ENCODE measurements around the gene BNIP1. TPM values are rescaled to one million over a fixed set of nuclear protein-coding genes. Genes with fewer than 3 reads are reported as not detected.

The BNIP1 gene
- total RNA-seq, 2 experiments from 2014 or later = 13.2 to 13.3 TPM

DNA sequence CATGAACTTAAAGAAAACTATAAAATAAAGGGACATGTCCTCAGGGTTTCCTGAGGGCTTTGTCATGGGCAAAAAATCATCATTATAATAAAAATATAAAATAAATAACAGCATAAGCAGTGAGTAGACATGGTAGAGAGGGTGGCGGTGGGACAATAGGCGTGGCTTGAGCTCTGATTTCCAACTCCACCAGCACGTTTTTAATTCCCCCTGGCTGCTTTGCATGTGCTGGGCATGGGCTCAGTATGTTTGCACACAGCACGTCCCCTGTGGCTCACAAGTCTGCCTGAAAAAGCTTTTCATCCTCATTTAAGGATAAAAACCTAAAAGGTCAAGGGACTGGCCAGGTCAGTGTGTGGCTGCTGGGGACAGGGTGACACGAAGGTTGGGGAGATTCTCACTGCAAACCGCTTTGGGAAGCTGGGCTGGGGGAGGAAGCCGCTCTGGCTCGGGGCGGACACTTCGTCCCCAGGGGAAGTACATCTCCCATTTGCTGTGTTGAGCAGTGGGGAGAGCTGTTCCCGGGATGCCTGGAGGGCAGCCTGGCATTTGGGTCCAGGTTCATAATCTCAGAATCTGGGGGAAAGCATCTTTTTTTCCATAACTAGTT is 58.0 kb downstream of the BNIP1 start:
- no peaks in the 10 kb centered on the region for H3K4me1 Mint-ChIP-seq
- ChIA-PET POLR2A (no interaction called here), CTCF (interaction anchor here (1.1 kb wide), 2 partner anchors 219 to 224 kb away, joined by 3 to 5 read pairs; partner anchors contain the start of gene ATP6V0E1)
- H3K27ac Mint-ChIP-seq = no peak overlapping the region
- H3K4me3 Mint-ChIP-seq = no peak overlapping the region
- H3K27me3 Mint-ChIP-seq = peaks cover 28% of the 10 kb centered on the region
- H3K9me3 Mint-ChIP-seq = peaks cover 3% of the 10 kb centered on the region
- no peak for DNase-seq
- no peaks in the 10 kb centered on the region for H3K36me3 Mint-ChIP-seq (ENCODE audit: low read depth)

DNA sequence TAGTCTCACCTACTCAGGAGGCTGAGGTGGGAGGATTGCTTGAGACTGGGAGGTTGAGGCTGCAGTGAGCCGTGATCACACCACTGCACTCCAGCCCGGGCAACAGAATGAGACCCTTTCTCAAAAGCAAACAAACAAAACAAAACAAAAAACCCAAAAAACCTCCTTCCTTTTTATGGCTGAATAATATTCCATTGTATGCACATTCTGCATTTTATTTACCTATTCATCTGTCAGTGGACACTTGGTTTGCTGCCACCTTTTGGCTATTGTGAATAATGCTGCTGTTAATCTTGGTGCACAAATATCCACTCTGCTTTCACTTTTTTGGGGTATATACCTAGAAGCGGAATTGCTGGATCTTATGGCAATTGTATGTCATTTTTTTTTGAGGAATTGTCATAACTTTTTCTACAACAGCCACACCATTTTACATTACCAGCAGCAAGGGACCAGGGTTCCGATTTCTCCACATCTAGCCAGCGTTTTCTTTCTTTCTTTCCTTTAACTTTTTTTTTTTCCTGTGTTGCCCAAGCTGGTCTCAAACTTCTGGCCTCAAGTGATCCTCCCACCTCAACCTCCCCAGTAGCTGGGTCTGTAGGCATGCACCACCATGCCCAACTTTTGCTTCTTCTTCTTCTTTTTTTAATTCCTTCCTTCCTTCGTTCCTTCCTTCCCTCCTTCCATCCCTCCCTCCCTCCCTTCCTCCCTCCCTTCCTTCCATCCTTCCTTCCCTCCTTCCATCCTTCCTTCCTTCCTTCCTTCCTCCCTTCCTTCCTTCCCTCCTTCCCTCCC is 60.1 kb downstream of the BNIP1 start:
- POLR2A ChIA-PET = no interaction called here
- Mint-ChIP-seq H3K27ac (no peak overlapping the region), H3K4me1 (no peaks in the 10 kb centered on the region), H3K27me3 (peaks cover 27% of the 10 kb centered on the region), H3K4me3 (no peak overlapping the region), H3K9me3 (peaks cover 2% of the 10 kb centered on the region), H3K36me3 (ENCODE audit: low read depth) (no peaks in the 10 kb centered on the region)
- CTCF ChIA-PET = interaction anchor here (0.7 to 1.9 kb wide), 3 partner anchors 14 to 224 kb away, joined by 3 to 8 read pairs (median 5); partner anchors contain the start of gene ATP6V0E1
- no peak for DNase-seq

DNA sequence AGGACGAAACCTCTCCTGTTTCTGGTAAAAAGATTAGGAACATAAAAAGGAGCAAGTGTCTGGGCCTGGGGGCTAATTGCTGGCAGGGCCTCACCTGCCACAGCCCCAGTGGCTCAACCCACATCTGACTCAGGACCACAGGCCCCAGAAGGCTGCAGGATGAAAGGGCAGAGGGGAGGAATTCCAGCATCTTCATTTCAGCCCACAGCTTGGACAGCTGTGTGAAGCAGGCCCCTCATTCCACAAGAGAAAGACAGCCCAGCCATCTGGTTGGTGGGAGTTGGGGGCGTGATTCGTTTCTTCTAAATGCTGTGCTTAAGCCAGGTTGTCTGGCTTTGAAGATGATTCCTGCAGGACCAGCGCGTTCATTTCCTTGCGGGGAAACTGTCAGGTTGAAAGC is 61.6 kb downstream of the BNIP1 start:
- Mint-ChIP-seq H3K4me3 (no peak overlapping the region), H3K27ac (no peak overlapping the region), H3K36me3 (ENCODE audit: low read depth) (no peaks in the 10 kb centered on the region), H3K9me3 (no peaks in the 10 kb centered on the region), H3K4me1 (no peaks in the 10 kb centered on the region), H3K27me3 (peaks cover 25% of the 10 kb centered on the region)
- CTCF ChIA-PET = no interaction called here
- no peak for DNase-seq
- POLR2A ChIA-PET = no interaction called here

DNA sequence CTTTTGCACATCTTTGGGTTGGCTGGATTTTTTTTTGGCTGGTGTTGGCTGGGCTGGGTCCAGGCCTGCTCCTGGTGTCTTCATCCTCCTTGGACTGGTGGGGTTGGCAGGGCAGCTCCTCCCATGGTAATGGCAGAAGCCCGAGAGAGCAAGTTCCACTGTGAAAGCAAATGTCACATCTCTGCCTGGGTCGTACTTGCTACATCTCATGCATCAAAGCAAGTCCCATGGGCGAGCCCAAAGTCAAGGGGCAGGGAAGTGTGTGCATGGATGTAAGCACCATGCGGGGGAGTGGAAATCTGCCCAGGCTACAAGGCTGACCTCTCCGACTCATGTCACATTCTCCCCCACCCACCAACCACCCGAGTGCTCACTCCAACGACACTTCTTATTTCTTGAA is 64.0 kb downstream of the BNIP1 start:
- CTCF ChIA-PET = interaction anchor here (0.7 kb wide), 1 partner anchor 11 kb away, joined by 3 read pairs; no protein-coding TSS in a partner anchor
- POLR2A ChIA-PET = interaction anchor here (1.0 kb wide), 1 partner anchor 249 kb away, joined by 3 read pairs; the partner anchor contains the start of gene RPL26L1
- Mint-ChIP-seq H3K27ac (no peak overlapping the region), H3K27me3 (peaks cover 13% of the 10 kb centered on the region), H3K4me3 (no peak overlapping the region), H3K36me3 (ENCODE audit: low read depth) (no peaks in the 10 kb centered on the region), H3K4me1 (no peaks in the 10 kb centered on the region), H3K9me3 (peaks cover 3% of the 10 kb centered on the region)
- DNase-seq = no peak

- Mint-ChIP-seq H3K9me3 (peaks cover 3% of the 10 kb centered on the region), H3K4me3 (no peak overlapping the region), H3K27ac (no peak overlapping the region), H3K36me3 (ENCODE audit: low read depth) (no peaks in the 10 kb centered on the region), H3K27me3 (peaks cover 6% of the 10 kb centered on the region), H3K4me1 (no peaks in the 10 kb centered on the region)
- no peak for DNase-seq
- CTCF ChIA-PET = no interaction called here
- POLR2A ChIA-PET = no interaction called here
Measured at GRCh38 chr5:173210877-173211276, 66.5 kb downstream of the BNIP1 start.

- no peak overlapping the region for H3K4me3 Mint-ChIP-seq
- H3K9me3 Mint-ChIP-seq = peaks cover 3% of the 10 kb centered on the region
- H3K4me1 Mint-ChIP-seq = no peaks in the 10 kb centered on the region
- H3K36me3 Mint-ChIP-seq (ENCODE audit: low read depth) = no peaks in the 10 kb centered on the region
- CTCF ChIA-PET = no interaction called here
- no peak for DNase-seq
- peaks cover 6% of the 10 kb centered on the region for H3K27me3 Mint-ChIP-seq
- H3K27ac Mint-ChIP-seq = no peak overlapping the region
- POLR2A ChIA-PET = no interaction called here
Measured at GRCh38 chr5:173211284-173211683, 67.0 kb downstream of the BNIP1 start.

DNA sequence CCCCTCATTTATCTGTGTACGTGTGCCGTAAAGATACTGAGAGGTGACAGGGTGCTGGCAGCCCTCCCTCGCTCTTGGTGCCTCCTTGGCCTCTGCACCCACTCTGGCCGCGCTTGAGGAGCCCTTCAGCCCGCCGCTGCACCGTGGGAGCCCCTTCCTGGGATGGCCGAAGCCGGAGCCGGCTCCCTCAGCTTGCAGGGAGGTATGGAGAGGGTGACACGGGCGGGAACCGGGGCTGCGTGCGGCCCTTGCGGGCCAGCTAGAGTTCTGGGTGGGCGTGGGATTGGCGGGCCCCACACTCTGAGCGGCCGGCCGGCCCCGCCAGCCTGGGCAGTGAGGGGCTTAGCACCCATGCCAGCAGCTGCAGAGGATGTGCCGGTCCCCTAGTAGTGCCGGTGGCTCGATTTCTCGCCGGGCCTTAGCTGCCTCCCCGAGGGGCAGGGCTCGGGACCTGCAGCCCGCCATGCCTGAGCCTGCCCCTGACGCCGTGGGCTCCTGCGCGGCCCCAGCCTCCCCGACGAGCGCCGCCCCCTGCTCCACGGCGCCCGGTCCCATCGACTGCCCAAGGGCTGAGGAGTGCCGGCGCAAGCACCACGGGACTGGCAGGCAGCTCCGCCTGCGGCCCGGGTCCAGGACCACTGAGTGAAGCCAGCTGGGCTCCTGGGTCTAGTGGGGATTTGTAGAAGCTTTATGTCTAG is 69.1 kb downstream of the BNIP1 start:
- H3K27ac Mint-ChIP-seq = no peak overlapping the region
- no peaks in the 10 kb centered on the region for H3K36me3 Mint-ChIP-seq (ENCODE audit: low read depth)
- ChIA-PET POLR2A (no interaction called here), CTCF (no interaction called here)
- DNase-seq = no peak
- peaks cover 3% of the 10 kb centered on the region for H3K9me3 Mint-ChIP-seq
- H3K4me3 Mint-ChIP-seq = no peak overlapping the region
- no peaks in the 10 kb centered on the region for H3K4me1 Mint-ChIP-seq
- H3K27me3 Mint-ChIP-seq = peaks cover 8% of the 10 kb centered on the region

Other genes with a start within 250 kb of the BNIP1 start
- 10 to 100 TPM; 36.2 to 38.7 TPM for gene RPL26L1, start 185.1 kb upstream of the BNIP1 start, total RNA-seq
- gene ATP6V0E1, start 160.8 kb upstream of the BNIP1 start, total RNA-seq = 100 to 1,000 TPM; 163 to 166 TPM
- 10 to 100 TPM; 24.2 to 25.4 TPM for gene CREBRF, start 88.2 kb upstream of the BNIP1 start, total RNA-seq
- not detected for gene NKX2-5, start 90.7 kb downstream of the BNIP1 start, total RNA-seq
- 10 to 100 TPM; 21.3 to 23.8 TPM for gene STC2, start 183.9 kb downstream of the BNIP1 start, total RNA-seq

Data from activated CD4-positive, alpha-beta memory T cell treated with anti-CD3 and anti-CD28 coated beads, Interleukin-2, amount 10 ng/mL, durations not matched to agents 7 days and 5 days (primary cell).